ENCODE data around the gene FAM227A.

FAM227A gene

GRCh38 chr22:38641476-38642040 is 14.6 kb downstream of the FAM227A start:
- TF ChIP-seq POLR2A (IDR thresholded peaks at IDR 0.05; ENCODE audit: extremely low read depth, insufficient read length), result no peak
- TF ChIP-seq MAX (IDR thresholded peaks at IDR 0.05; ENCODE audit: low read depth, low read length), result no peak
- DNase-seq (ENCODE audit: low read depth), result no peak
- no peak overlapping the region for H3K4me3 ChIP-seq (ENCODE audit: low read depth, low read length)

DNA sequence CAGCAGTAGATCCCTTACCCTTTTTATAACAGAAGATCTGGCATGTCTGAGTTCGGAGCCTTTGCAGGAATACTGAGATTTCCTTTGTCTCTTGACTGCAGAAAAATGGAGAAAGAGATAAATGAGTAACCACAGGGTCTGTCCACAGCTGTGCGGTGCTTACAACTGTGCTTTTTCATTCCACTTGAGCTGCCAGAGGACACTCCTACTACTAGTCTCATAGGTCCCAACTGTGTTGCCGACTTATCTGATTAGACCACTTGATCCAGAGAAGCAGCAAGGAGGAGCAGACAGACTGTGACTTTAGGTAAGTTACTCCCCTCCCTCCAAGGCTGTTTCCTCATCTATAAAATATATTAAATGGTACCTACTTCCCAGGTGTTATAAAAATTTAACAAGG is 17.5 kb downstream of the FAM227A start:
- no peak overlapping the region for H3K4me3 ChIP-seq (ENCODE audit: low read depth, low read length)
- no peak for TF ChIP-seq POLR2A (IDR thresholded peaks at IDR 0.05; ENCODE audit: extremely low read depth, insufficient read length)

DNA sequence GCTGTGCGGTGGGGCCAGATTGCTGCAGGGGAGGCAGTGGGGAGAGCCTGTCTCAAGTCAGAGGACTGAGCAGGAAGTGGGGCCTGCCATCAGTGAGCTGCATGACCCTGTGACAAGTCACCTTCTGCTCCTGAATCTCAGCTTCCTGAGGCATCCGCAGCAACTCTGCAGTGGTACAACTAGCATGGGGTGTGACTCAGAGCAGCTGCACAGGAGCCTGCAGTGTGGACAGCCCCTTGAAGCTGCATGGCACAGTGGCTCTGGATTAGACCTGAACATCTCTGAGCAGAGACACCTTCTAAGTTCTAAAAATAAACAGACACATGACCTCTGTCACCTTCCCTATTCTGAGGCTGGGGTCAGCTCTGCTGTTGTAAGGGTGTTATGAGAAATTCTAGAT is 18.0 kb downstream of the FAM227A start:
- H3K4me3 ChIP-seq (ENCODE audit: low read depth, low read length), result no peak overlapping the region
- TF ChIP-seq POLR2A (IDR thresholded peaks at IDR 0.05; ENCODE audit: extremely low read depth, insufficient read length) (no peak), MAX (IDR thresholded peaks at IDR 0.05; ENCODE audit: low read depth, low read length) (no peak), CTCF (IDR thresholded peaks at IDR 0.05; ENCODE audit: low read depth, low read length) (no peak), MYC (IDR thresholded peaks at IDR 0.05; ENCODE audit: low read depth, low read length) (no peak)
- no peak for DNase-seq (ENCODE audit: low read depth)

More for the DNA sequence above, 17.5 kb downstream of the FAM227A start:
- no peak for DNase-seq (ENCODE audit: low read depth)

- no peak for DNase-seq (ENCODE audit: low read depth)
- TF ChIP-seq MYC (IDR thresholded peaks at IDR 0.05; ENCODE audit: low read depth, low read length), result no peak
- no peak for TF ChIP-seq POLR2A (IDR thresholded peaks at IDR 0.05; ENCODE audit: extremely low read depth, insufficient read length)
- TF ChIP-seq MAX (IDR thresholded peaks at IDR 0.05; ENCODE audit: low read depth, low read length), result no peak
- TF ChIP-seq CTCF (IDR thresholded peaks at IDR 0.05; ENCODE audit: low read depth, low read length), result no peak
- no peak overlapping the region for H3K4me3 ChIP-seq (ENCODE audit: low read depth, low read length)
Observed at GRCh38 chr22:38632528-38632927, 23.7 kb downstream of the FAM227A start.

DNA sequence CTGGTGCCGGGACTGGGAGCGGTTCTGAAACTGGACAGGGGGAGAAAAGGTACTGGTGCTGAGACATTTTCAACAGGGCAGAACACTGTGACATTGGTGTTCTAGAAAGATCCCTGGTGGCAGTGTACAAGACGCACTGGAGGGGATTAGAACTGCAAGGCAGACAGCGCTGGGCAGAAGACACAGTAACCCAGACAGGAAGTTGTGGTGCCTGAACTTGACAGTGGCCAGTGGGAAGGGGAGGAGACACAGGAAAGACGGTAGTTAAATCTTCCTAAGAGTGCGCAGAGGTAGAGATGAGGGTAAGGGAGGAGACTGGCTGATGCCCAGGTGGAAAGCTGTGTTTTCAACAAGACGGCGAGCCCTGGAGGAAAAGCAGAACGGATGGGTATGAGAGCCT is 24.5 kb downstream of the FAM227A start:
- peak; percentile 72 for DNase-seq (ENCODE audit: low read depth)
- peak overlapping the region; percentile 36 for H3K4me3 ChIP-seq (ENCODE audit: low read depth, low read length)
- no peak for TF ChIP-seq POLR2A (IDR thresholded peaks at IDR 0.05; ENCODE audit: extremely low read depth, insufficient read length)
- TF ChIP-seq MAX (IDR thresholded peaks at IDR 0.05; ENCODE audit: low read depth, low read length), result no peak

DNA sequence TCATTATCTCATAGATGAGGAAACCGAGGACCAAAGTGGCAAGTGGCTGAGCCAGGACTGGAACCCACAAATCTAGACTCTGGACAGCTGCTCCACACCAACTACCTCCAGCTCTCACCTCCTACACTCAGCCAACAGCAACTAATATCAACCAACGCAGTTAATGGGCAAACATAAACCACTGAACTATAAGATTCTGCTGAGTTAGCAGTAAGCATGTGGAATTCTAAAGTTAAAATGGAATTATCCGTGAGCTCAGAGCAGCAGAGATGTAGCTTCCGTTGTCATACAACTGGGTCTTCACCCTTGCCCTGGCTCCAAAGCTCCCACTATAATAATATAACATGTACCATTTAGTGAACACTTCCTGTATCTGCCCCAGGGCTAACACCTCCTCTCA is 27.1 kb downstream of the FAM227A start:
- no peak for DNase-seq (ENCODE audit: low read depth)
- H3K4me3 ChIP-seq (ENCODE audit: low read depth, low read length), result no peak overlapping the region
- TF ChIP-seq POLR2A (IDR thresholded peaks at IDR 0.05; ENCODE audit: extremely low read depth, insufficient read length), result no peak
- TF ChIP-seq CTCF (IDR thresholded peaks at IDR 0.05; ENCODE audit: low read depth, low read length), result no peak
- TF ChIP-seq MAX (IDR thresholded peaks at IDR 0.05; ENCODE audit: low read depth, low read length), result no peak
- no peak for TF ChIP-seq MYC (IDR thresholded peaks at IDR 0.05; ENCODE audit: low read depth, low read length)

DNA sequence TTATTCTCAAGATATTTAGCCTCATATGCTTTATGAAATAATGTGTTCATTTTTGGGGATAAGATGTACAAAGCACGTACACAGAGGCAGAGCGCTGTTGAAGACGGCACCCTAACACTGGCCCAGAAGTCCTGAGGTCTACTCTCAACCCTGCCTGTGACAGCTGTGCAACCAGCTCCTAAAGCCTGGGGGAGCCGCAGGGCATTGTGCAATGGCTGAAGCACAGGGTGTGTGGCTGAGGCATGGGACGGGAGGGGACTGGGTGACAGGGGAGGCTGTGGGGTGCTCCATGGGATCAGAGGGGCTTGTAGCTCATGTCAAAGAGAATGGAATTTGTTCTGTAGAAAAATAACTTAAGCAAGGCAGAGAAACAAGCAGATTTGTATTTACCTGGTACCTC is 27.7 kb downstream of the FAM227A start:
- H3K4me3 ChIP-seq (ENCODE audit: low read depth, low read length), result no peak overlapping the region
- DNase-seq (ENCODE audit: low read depth), result peak; percentile 72
- TF ChIP-seq CTCF (IDR thresholded peaks at IDR 0.05; ENCODE audit: low read depth, low read length), result no peak
- peak; percentile 14; the same call in 1 of the 2 replicates for TF ChIP-seq MAX (IDR thresholded peaks at IDR 0.05; ENCODE audit: low read depth, low read length)
